ENCODE measurements around the gene HIVEP3.

HIVEP3 gene

GRCh38 chr1:41468122-41468762 is 450.5 kb downstream of the HIVEP3 start:
- no peaks in the 10 kb centered on the region for H3K36me3 ChIP-seq (ENCODE audit: control insufficient read depth, insufficient read depth, low read length)
- WGBS (ENCODE audit: insufficient coverage, insufficient read length), result no CpG with 5 or more reads among the region's 12 CpGs
- H3K27me3 ChIP-seq (ENCODE audit: control insufficient read depth, insufficient read depth, low read length), result no peaks in the 10 kb centered on the region
- no peak for DNase-seq (ENCODE audit: low read depth, low spot score)
- no peaks in the 10 kb centered on the region for H3K9me3 ChIP-seq (ENCODE audit: control insufficient read depth, insufficient read depth, low read length)
- H3K4me3 ChIP-seq (ENCODE audit: low read length), result no peak overlapping the region
- H3K4me1 ChIP-seq (ENCODE audit: control insufficient read depth, insufficient read depth, low read length), result no peaks in the 10 kb centered on the region
- H3K27ac ChIP-seq (ENCODE audit: low read length), result no peak overlapping the region

DNA sequence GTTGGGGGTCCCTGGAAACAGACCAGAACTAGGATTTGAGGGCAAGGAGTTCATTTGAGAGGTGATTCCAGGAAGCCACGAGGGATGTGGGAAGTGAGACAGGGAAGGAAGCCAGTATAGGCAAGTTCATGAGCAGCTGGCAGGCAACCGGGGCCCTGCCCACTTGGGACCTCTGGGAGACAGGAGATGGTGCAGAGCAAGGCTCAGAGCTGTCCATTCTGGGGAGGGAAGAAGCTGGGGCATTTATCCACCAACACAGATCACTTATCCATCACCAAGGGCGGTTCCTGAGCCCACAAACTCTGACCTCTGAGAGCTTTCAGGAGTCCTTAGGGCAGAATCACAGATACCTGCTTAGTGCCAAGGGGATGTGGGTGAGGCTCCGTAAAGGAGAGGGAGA is 451.0 kb downstream of the HIVEP3 start:
- DNase-seq (ENCODE audit: low read depth, low spot score), result no peak
- Histone ChIP-seq H3K27ac (ENCODE audit: low read length) (no peak overlapping the region), H3K4me3 (ENCODE audit: low read length) (no peak overlapping the region), H3K36me3 (ENCODE audit: control insufficient read depth, insufficient read depth, low read length) (no peaks in the 10 kb centered on the region), H3K9me3 (ENCODE audit: control insufficient read depth, insufficient read depth, low read length) (no peaks in the 10 kb centered on the region), H3K27me3 (ENCODE audit: control insufficient read depth, insufficient read depth, low read length) (no peaks in the 10 kb centered on the region), H3K4me1 (ENCODE audit: control insufficient read depth, insufficient read depth, low read length) (no peaks in the 10 kb centered on the region)
- no CpG with 5 or more reads among the region's 4 CpGs for WGBS (ENCODE audit: insufficient coverage, insufficient read length)

- Histone ChIP-seq H3K4me1 (ENCODE audit: control insufficient read depth, insufficient read depth, low read length) (no peaks in the 10 kb centered on the region), H3K4me3 (ENCODE audit: low read length) (no peak overlapping the region), H3K9me3 (ENCODE audit: control insufficient read depth, insufficient read depth, low read length) (no peaks in the 10 kb centered on the region), H3K36me3 (ENCODE audit: control insufficient read depth, insufficient read depth, low read length) (no peaks in the 10 kb centered on the region), H3K27ac (ENCODE audit: low read length) (no peak overlapping the region), H3K27me3 (ENCODE audit: control insufficient read depth, insufficient read depth, low read length) (no peaks in the 10 kb centered on the region)
- WGBS (ENCODE audit: insufficient coverage, insufficient read length), result no CpG with 5 or more reads among the region's 5 CpGs
- no peak for DNase-seq (ENCODE audit: low read depth, low spot score)
Observed at GRCh38 chr1:41466146-41466545, 452.6 kb downstream of the HIVEP3 start.

GRCh38 chr1:41465741-41466140 is 453.0 kb downstream of the HIVEP3 start:
- WGBS (ENCODE audit: insufficient coverage, insufficient read length), result no CpG with 5 or more reads among the region's 1 CpG
- H3K4me1 ChIP-seq (ENCODE audit: control insufficient read depth, insufficient read depth, low read length), result no peaks in the 10 kb centered on the region

GRCh38 chr1:41464885-41465284 is 453.8 kb downstream of the HIVEP3 start:
- WGBS (ENCODE audit: insufficient coverage, insufficient read length), result no CpG with 5 or more reads among the region's 7 CpGs
- Histone ChIP-seq H3K36me3 (ENCODE audit: control insufficient read depth, insufficient read depth, low read length) (no peaks in the 10 kb centered on the region), H3K27ac (ENCODE audit: low read length) (no peak overlapping the region), H3K27me3 (ENCODE audit: control insufficient read depth, insufficient read depth, low read length) (no peaks in the 10 kb centered on the region), H3K4me1 (ENCODE audit: control insufficient read depth, insufficient read depth, low read length) (no peaks in the 10 kb centered on the region), H3K4me3 (ENCODE audit: low read length) (no peak overlapping the region), H3K9me3 (ENCODE audit: control insufficient read depth, insufficient read depth, low read length) (no peaks in the 10 kb centered on the region)
- DNase-seq (ENCODE audit: low read depth, low spot score), result no peak

More at GRCh38 chr1:41465741-41466140, 453.0 kb downstream of the HIVEP3 start:
- Histone ChIP-seq H3K36me3 (ENCODE audit: control insufficient read depth, insufficient read depth, low read length) (no peaks in the 10 kb centered on the region), H3K9me3 (ENCODE audit: control insufficient read depth, insufficient read depth, low read length) (no peaks in the 10 kb centered on the region), H3K4me3 (ENCODE audit: low read length) (no peak overlapping the region), H3K27me3 (ENCODE audit: control insufficient read depth, insufficient read depth, low read length) (no peaks in the 10 kb centered on the region), H3K27ac (ENCODE audit: low read length) (no peak overlapping the region)
- no peak for DNase-seq (ENCODE audit: low read depth, low spot score)

GRCh38 chr1:41463516-41463915 is 455.2 kb downstream of the HIVEP3 start:
- WGBS (ENCODE audit: insufficient coverage, insufficient read length), result no CpG with 5 or more reads among the region's 2 CpGs
- Histone ChIP-seq H3K9me3 (ENCODE audit: control insufficient read depth, insufficient read depth, low read length) (no peaks in the 10 kb centered on the region), H3K36me3 (ENCODE audit: control insufficient read depth, insufficient read depth, low read length) (no peaks in the 10 kb centered on the region), H3K27ac (ENCODE audit: low read length) (no peak overlapping the region), H3K4me1 (ENCODE audit: control insufficient read depth, insufficient read depth, low read length) (no peaks in the 10 kb centered on the region), H3K4me3 (ENCODE audit: low read length) (no peak overlapping the region), H3K27me3 (ENCODE audit: control insufficient read depth, insufficient read depth, low read length) (no peaks in the 10 kb centered on the region)
- DNase-seq (ENCODE audit: low read depth, low spot score), result no peak

DNA sequence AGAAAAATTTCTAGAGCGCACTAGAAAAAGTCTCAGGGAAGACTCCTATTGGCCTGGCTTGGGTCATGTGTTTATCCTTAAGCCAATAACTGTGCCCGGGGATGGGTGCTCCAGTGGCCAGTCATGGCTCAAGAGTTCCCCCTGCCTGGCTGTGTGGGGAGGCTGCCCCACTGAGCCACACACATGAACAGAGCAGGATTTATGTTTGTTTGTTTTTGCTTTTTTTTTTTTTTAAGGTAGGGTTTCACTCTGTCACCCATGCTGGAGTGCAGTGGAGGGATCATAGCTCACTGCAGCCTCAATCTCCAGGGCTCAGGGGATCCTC is 456.1 kb downstream of the HIVEP3 start:
- Histone ChIP-seq H3K27ac (ENCODE audit: low read length) (no peak overlapping the region), H3K27me3 (ENCODE audit: control insufficient read depth, insufficient read depth, low read length) (no peaks in the 10 kb centered on the region), H3K9me3 (ENCODE audit: control insufficient read depth, insufficient read depth, low read length) (no peaks in the 10 kb centered on the region), H3K4me3 (ENCODE audit: low read length) (no peak overlapping the region), H3K4me1 (ENCODE audit: control insufficient read depth, insufficient read depth, low read length) (no peaks in the 10 kb centered on the region), H3K36me3 (ENCODE audit: control insufficient read depth, insufficient read depth, low read length) (no peaks in the 10 kb centered on the region)
- no peak for DNase-seq (ENCODE audit: low read depth, low spot score)
- no CpG with 5 or more reads among the region's 2 CpGs for WGBS (ENCODE audit: insufficient coverage, insufficient read length)

- H3K27me3 ChIP-seq (ENCODE audit: control insufficient read depth, insufficient read depth, low read length), result no peaks in the 10 kb centered on the region
- H3K4me3 ChIP-seq (ENCODE audit: low read length), result no peak overlapping the region
- no CpG with 5 or more reads among the region's 4 CpGs for WGBS (ENCODE audit: insufficient coverage, insufficient read length)
- no peaks in the 10 kb centered on the region for H3K36me3 ChIP-seq (ENCODE audit: control insufficient read depth, insufficient read depth, low read length)
- no peaks in the 10 kb centered on the region for H3K9me3 ChIP-seq (ENCODE audit: control insufficient read depth, insufficient read depth, low read length)
- H3K27ac ChIP-seq (ENCODE audit: low read length), result no peak overlapping the region
- no peaks in the 10 kb centered on the region for H3K4me1 ChIP-seq (ENCODE audit: control insufficient read depth, insufficient read depth, low read length)
- DNase-seq (ENCODE audit: low read depth, low spot score), result no peak
Observed at GRCh38 chr1:41461790-41462679, 456.7 kb downstream of the HIVEP3 start.

- Histone ChIP-seq H3K36me3 (ENCODE audit: control insufficient read depth, insufficient read depth, low read length) (no peaks in the 10 kb centered on the region), H3K9me3 (ENCODE audit: control insufficient read depth, insufficient read depth, low read length) (no peaks in the 10 kb centered on the region), H3K27ac (ENCODE audit: low read length) (no peak overlapping the region), H3K4me3 (ENCODE audit: low read length) (no peak overlapping the region), H3K4me1 (ENCODE audit: control insufficient read depth, insufficient read depth, low read length) (no peaks in the 10 kb centered on the region; the same call in 1 of the 2 replicates), H3K27me3 (ENCODE audit: control insufficient read depth, insufficient read depth, low read length) (no peaks in the 10 kb centered on the region; the same call in 1 of the 2 replicates)
- no CpG with 5 or more reads among the region's 10 CpGs for WGBS (ENCODE audit: insufficient coverage, insufficient read length)
- no peak for DNase-seq (ENCODE audit: low read depth, low spot score)
Observed at GRCh38 chr1:41456847-41457540, 461.7 kb downstream of the HIVEP3 start.

Measured in iPS DF 6.9 (cell line).